SU-DHL-6 (cell line): ENCODE results near the gene CTTNBP2NL.

ENCODE experiments used
- CTCF ChIP-seq: fragments of 200-600 bp; sonication (generic); IDR thresholded peaks from one replicate; pipeline ENCODE4 v1.5.1; 2017; ENCODE audit warnings: antibody characterized with exemption, mild to moderate bottlenecking, low read length, moderate library complexity; ENCODE audit not compliant: insufficient read depth, poor library complexity, severe bottlenecking
- EZH2phosphoT487 ChIP-seq: fragments of 200-600 bp; sonication (generic), shearing (Covaris generic); conservative IDR thresholded peaks from 2 replicates; pipeline ENCODE4 v1.6.1; 2018; ENCODE audit warnings: mild to moderate bottlenecking, antibody characterized with exemption, low read length, moderate library complexity, mixed read lengths

DNA sequence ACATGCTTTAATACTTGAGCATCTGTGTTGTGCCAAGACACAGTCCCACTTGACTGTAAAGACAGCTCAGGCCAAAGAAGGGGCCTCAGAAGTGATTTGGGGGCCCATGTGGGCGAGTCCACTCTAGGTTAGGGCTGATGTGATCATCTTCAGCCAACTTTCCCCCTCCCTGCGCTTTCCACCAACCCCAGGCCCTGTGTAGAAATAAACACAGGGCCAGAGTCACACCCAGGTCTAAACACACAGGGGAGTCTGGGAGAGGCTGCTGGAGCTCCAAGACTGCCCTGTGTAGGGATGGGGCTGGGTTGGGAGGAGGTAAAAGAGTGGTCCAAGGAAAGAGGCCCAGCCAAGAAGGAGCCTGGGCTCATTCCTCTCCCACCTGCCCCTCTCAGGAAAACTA lies 110.3 kb downstream of the CTTNBP2NL start:
- TF ChIP-seq CTCF, result no peak
- no peak for TF ChIP-seq EZH2phosphoT487
